NAMALWA (cell line): ENCODE data around the gene CCDC8.
"Not testable (repeated sequence)": the region's sequence is repeated elsewhere in the genome, so short reads cannot be mapped to it uniquely, and the experiment has no call there.

Source experiments
- DNase-seq: peaks from one replicate; pipeline ENCODE4 v3.0.0-alpha.2; 2015; ENCODE audit warnings: low spot score

Gene CCDC8, protein sequence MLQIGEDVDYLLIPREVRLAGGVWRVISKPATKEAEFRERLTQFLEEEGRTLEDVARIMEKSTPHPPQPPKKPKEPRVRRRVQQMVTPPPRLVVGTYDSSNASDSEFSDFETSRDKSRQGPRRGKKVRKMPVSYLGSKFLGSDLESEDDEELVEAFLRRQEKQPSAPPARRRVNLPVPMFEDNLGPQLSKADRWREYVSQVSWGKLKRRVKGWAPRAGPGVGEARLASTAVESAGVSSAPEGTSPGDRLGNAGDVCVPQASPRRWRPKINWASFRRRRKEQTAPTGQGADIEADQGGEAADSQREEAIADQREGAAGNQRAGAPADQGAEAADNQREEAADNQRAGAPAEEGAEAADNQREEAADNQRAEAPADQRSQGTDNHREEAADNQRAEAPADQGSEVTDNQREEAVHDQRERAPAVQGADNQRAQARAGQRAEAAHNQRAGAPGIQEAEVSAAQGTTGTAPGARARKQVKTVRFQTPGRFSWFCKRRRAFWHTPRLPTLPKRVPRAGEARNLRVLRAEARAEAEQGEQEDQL

DNA sequence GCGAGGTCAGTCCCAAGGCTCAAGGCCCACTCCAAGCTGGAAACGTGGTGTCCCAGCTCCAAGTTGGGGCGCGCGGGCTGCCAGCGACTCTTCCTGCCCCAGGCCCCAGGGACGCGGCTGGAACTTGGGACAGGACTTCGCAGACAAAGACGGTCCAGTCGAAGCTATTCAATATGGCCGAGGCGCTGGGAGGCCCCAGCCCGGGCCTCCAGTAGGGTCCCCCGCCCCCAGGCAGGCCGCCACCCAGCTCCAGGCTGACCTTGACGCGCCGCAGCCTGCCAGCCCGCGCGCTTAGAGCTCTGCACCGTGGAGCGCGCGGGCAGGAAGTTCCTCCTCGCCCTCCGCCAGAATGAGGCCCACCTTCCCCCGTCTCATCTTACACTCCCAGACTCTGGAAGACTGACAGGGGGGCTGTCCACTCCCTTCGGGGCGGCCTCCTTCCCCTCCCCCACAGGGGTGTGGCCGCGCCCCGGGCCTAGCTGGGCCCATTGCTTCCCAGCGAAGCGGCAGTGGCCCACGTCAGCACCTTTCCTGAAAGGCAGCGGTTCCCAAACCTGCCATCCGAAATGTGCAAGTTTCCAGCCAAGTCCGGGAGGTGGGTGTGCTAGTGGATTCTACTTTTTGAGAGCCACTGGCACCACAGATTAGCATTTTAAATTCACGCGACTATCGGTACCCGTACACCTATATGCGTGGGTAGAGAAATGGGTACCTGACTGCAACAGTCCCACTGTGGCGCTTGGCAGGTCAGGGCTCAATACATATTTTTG lies at the start of gene CCDC8:
TSS of gene CCDC8 (minus strand) at position 303 of the 770 bp plus-strand sequence. CDS start 754 bp downstream, outside the sequence.
- DNase-seq: no peak

DNA sequence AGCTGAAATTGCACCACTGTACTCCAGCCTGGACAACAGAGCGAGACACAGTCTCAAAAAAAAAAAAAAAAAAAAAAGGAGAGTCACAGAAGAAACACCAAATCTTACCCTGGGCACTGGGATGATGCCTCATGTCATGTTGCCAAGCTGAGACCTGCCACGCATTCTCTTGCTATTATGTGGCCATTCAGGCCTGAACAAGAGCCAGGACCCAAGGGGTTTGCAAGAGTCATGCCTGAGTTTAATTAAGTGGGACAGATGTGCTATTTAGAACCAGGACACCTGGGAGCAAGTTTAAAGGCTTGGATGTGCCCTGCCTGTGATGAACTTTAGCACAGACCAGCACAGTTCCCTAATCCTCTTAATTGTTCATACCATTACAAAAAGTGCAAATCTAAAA lies 48.2 kb upstream of the CCDC8 start:
- no peak for DNase-seq

DNA sequence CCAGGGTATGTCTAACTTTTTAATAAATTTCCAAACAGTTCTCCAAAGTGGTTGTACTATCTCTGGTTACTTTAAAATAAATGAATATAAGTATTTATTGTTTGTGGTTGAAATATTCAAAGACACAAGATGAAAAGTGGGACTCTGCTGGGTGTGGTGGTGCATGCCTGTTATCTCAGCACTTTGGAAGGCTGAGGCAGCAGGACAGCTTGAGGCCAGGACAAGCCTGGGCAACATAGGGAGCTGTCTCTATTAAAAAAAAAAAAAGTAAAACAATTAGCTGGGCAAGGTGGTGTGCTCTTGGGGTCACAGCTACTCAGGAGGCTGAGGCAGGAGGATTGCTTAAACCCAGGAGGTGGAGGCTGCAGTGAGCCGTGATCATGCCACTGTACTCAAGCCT lies 47.6 kb upstream of the CCDC8 start:
- DNase-seq: no peak

DNA sequence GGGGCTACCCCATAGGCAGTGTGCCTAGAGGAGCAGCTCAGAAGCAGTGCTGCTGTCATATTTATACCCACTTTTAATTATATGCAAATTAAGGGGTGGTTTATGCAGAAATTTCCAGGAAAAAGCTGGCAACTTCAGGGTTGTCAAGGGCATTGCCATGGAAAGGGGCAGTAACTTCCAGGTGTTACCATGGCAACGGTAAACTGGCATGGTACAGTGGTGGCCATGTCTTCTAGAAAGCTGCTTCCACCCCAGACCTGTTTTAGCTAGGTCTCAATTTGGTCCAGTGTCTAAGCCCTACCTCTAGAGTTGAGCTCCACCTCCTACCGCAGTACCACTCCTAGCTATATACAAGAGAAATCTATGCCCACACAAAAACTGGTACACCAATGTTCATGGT lies 46.7 kb upstream of the CCDC8 start:
- DNase-seq: no peak

DNA sequence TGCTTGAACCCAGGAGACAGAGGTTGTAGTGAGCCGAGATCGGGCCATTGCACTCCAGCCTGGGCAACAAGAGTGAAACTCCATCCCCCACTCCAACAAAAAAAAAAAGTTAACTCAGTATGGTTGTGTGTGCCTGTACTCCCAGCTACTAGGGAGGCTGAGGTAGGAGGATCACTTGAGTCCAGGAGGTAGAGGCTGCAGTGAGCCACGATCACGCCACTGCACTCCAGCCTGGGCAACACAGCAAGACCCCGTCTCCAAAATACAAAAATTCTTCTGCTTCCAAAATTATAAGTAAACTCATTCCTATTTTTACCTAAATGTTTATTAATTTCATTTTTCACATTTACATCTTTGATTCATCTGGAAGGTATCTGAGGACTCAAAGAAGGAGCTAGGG lies 43.6 kb upstream of the CCDC8 start:
- DNase-seq: no peak

DNA sequence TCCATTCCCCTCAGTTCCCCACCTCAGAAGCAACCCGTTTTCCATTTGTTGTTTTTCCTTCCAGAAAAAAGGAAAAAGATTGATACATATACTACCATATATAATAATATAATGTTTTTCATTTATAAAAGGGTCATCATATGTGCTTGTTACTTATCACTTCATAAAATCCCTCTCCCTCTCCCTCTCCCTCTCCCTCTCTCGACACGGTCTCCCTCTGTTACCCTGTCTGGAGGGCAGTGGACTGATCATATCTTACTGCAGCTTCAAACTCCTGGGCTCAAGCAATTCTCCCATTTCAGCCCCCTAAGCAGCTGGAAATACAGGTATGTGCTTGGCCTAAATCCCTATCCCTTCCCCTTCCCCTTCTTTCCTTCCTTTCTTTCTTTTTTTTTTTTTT lies 40.9 kb upstream of the CCDC8 start:
- no peak for DNase-seq

DNA sequence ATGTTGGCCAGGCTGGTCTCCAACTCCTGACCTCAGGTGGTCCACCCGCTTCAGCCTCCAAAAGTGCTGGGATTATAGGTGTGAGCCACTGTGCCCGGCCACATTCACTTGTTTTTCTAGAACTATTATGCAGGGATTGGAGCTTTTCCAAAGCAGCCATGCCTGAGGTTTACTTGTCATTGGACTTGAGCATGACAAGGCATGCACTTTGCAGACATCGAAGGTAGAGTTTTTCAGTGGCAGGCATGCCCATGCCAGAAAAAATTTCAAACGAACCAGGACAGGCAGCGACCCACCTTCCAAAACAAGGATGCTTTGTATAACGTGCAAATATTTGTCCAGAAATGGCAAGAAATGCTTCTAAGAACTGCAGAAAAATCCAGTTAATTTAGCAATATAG lies 40.3 kb upstream of the CCDC8 start:
- DNase-seq: no peak

DNA sequence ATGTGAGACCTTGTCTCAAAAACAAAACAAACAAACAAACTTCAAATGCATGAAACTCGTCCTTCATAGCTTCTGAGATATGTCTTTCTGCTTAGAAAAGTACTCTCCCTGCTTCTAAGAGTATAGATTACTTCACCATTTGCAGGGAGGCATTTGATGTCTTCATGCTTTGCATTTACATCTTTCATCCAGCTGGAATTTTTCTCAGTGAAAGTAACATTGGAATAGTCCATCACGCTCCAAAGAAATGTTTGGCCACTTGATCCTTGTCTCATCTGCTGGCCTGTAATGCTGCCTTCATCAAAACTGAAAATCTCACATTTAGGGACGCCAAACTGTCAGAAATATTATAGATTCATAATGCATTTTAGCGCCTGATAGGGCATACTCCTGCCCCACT lies 38.8 kb upstream of the CCDC8 start:
- no peak for DNase-seq

DNA sequence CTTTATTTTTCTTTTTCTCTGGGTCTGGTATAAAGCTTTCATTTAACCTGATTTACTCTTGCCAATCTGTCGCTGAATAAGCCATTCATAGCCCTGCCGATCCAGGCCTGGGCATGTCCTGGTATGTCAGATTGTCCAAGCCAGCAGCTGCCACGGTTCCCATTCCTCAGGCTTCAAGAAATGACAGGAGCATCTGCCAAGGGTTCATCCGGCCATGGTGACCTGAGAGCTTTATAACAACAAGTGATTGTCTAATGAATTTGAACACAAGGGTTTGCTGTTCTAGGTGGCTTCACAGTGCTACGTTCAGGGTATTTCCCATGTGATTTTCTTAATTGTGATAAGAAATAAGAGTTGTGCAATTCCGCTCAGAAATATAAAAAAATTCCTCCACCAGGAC lies 38.0 kb upstream of the CCDC8 start:
- DNase-seq: no peak

DNA sequence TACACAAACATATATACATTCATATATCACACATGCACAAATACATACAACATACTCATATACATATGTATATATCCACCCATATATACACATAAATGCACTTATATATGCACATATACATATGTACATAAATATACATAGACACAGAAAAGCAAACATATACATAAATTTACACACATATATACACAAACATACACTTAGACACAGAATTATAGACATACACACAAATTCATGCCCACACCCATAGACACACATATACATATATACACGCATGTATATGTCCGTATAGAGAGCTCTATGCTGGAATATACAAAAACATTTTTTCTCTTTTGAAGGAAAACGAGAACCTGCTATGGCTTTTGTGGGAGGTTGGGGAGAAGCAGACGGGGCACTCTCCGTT lies 37.4 kb upstream of the CCDC8 start:
- DNase-seq: no peak

DNA sequence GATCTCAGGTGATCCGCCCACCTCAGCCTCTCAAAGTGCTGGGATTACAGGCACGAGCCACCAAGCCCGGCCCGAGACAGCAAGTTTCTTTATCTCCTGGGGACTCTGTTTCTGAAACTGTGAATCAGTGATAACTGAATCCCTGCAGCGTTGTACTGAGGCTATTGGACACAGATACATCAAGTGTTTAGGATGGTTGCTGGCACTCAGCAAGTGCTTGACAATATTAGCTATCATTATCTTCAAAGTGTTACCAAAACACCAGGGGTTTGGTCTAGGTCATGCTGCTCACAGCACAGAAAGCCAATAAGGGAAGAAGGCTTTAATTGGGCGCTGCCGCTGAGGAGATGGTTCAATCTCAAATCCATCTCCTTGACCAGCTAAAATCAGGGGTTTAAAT lies 35.9 kb upstream of the CCDC8 start:
- no peak for DNase-seq

DNA sequence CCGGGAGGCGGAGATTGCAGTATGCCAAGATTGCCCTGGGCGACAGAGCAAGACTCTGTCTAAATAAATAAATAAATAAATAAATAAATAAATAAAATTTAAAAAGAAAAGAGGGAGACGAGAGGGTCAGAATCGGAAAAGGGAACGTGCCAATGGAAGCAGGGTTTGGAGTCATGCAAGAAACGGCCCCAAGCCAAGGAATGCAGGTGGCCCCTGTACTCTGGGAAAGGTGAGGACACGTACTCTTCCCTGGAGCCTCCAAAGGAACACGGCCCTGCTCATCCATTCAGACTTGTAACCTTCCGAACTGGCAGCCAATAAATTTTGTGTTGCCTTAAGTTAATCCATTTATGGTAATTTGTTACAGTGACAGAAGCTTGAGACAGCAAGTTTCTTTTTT lies 35.2 kb upstream of the CCDC8 start:
- no peak for DNase-seq

DNA sequence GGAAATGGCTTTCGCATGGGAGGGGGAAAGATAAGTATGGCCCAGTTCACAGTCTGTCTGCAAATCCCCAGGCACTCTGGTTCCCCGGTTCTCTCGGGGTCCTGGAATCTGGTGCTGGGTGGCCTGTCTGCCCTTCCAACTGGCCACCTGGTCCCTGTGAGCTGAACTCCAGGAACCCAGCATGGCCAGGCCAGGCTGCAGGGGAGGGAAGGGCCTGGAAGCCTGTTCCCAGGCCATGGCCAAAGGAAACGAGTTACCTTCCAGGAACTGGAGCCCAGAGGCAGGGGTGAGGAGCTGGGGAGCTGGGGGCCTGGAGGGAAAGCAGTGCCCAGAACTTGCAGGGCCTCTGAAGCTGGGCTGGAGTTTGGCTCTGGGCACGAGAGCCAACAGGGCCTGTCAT lies 34.5 kb upstream of the CCDC8 start:
- no peak for DNase-seq

DNA sequence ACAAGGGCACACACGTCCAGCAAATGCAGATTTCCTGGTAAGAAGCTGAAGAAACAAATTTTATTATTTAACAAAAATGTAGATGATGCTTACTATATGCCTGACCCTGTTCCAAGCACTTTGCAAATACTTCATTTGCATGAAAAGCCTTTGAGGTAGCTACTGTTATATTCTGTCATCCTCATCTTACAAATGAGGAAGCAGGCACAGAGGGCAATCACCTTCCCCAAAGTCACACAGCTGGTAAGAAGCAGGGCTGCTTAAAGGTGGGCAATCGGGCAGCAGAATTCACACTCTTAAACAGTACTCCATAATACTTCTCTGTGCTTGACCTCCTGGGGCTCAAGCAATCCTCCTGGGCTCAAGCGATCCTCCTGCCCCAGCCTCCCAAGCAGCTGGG lies 33.6 kb upstream of the CCDC8 start:
- DNase-seq: peak; percentile 24

DNA sequence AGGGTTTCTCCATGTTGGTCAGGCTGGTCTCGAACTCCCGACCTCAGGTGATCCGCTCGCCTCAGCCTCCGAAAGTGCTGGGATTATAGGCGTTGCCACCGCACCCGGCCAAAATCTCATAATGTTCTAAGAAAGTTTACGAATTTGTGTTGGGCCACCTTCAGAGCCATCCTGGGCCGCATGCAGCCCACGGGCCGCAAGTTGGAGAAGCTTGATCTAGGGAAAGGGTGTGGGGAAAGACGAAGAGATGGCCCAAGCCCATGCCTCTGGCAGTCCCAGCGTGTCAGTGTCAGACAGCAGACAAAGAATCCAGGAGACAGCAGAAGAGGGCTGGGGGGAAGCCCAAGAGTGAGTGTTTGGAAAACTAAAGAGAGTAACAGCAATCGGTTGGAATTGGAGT lies 32.7 kb upstream of the CCDC8 start:
- no peak for DNase-seq

DNA sequence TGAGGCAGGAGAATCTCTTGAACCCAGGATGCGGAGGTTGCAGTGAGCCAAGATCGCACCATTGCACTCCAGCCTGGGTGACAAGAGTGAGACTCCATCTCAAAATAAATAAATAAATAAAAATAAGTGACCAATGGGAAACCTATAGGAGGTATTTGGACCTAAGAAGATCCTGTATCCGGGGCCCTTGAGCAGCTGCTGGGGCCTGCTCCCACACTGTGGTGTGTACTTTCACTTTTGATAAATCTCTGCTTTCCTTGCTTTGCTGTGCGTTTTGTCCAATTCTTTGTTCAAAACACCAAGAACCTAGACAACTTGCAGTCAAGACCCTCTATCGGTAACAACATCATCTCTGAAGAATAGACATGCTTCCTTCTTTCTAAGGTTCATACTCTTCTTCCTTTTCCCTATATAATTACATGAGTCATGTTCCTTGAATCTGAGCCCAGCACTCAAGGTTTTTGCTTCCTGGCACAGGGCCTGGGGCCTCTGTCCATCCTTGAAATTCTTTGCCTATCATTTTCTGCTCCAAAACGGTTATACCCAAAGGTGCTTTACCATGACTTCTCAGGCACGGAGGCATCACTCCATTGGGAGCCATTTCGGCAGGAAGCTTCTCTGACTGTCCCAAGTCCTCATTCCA lies 29.6 kb upstream of the CCDC8 start:
- no peak for DNase-seq

DNA sequence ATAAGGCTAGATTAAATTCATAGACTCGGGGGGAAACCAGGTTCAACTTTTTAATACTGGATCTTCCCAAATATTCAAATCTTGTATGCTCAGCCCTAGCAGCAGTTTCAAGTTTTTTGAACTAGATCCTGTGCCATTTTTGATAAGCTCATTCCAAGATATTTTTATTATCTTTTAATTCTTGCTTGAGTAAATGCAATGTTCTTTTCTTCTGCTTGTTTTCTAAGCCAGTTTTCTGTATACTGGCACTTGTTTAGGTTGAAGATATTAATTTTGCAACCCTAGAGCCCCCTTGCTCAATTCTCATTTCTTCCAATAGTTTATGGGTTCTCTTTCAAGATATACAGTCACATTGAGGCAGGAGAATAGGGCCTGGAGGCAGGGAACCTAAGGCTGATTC lies 28.5 kb upstream of the CCDC8 start:
- DNase-seq: no peak

DNA sequence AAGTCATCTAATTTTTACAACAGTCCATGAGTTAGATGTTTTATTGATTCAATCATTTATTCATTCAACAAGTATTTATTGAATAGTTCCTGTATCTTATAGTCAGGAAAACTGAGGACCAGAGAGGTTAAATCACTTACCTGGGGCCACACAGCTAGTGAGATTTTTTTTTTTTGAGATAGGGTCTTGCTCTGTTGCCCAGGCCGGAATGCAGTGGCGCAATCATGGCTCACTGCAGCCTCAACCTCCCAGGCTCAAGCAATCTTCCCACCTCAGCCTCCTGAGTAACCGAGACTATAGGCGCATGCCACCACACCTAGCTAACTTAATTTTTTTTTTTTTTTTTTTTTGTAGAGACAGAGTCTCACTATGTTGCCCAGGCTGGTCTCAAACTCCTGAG lies 22.3 kb upstream of the CCDC8 start:
- not testable (repeated sequence) for DNase-seq

DNA sequence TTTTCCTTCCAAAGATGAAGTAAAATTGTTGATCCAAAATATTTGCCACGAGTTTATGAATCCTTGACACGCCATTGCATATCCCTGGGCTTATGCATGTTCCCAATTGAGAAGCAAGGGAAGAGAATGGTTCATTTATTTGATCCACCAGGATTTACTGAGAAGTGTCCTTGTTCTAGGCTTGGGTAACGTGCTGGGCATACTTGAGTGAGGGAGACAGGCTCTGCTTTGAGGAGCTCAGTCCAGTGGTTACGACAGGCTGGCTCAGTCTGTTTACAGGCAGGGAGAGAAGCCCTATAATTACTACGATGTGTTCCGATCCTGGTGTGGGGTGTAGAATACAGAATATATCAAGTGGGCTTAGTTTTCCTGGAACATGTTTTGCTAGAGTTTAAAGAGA lies 21.6 kb upstream of the CCDC8 start:
- DNase-seq: no peak

DNA sequence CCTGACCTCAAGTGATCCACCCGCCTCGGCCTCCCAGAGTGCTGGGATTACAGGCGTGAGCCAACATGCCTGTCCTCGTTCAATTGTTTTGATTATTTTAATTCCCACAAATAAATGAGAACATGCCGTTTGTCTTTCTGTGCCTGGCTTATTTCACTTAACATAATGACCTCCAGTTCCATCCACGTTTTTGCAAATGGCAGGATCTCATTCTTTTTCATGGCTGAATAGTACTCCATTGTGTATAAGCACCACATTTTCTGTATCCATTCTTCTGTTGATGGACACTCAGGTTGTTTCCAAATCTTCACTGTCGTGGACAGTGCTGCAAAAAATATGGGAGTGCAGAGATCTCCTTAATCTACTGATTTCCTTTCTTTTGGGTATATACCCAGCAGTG lies 20.1 kb upstream of the CCDC8 start:
- DNase-seq: not testable (repeated sequence)

DNA sequence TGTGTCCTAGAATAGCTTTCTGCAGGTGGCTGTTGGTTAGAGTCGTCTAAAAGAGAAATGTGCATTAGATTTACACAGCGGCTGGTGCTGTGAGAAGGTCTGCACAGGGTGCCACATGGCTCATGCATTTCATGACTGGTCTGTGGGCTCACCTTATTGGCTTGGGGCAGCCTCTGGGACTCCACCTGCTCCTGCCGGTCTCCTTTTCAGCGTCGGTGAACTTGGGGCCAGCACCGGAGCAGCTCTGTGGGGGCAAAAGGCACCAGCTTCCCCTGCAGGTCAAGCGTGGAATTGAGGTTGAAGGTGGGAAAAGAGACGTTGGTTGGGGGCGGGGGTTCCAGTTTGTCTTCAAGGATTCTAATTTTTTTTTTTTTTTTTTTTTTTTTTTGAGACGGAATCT lies 18.5 kb upstream of the CCDC8 start:
- DNase-seq: peak; percentile 64

DNA sequence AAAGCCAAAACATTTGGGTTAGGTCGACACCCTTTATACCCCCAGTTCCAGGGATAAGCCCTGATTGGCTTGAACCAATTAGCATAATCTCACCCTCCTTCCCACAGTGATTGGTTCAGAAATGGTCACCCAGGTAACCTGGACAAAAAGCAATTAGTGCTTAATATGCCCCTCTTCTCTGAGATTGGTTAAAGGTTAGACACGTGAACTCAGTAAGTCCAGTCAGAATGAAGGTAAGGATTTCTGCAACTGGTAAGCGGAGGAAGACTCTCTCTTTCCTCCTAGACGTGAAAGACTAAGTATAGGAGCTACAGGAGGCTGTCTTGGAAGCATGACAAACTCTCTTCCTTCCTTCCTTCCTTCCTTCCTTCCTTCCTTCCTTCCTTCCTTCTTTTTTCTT lies 16.6 kb upstream of the CCDC8 start:
- no peak for DNase-seq
